HepG2 (cell line): Measurements from ENCODE around the gene NUP85. TPM values are rescaled to one million over a fixed set of nuclear protein-coding genes. Genes with fewer than 3 reads are reported as not detected.

Experiments
- ARNT ChIP-seq: fragments of 450-650 bp; IDR thresholded peaks from 2 replicates; pipeline ENCODE4 v1.6.1; 2017
- ESRRA ChIP-seq: sonication (generic); formaldehyde crosslinking; IDR thresholded peaks from 2 replicates; pipeline ENCODE4 v1.5.1; 2020; ENCODE audit warnings: mild to moderate bottlenecking, low read depth, missing genetic modification reagents
- HCFC1 ChIP-seq: fragments of 150-350 bp; IDR thresholded peaks from 2 replicates; pipeline ENCODE4 v1.6.1; 2014; ENCODE audit warnings: low read depth, low read length
- KDM5A ChIP-seq: fragments of 200-600 bp; sonication (generic); IDR thresholded peaks from 2 replicates; pipeline ENCODE4 v1.7.0; 2018; ENCODE audit warnings: antibody characterized with exemption, mild to moderate bottlenecking, low read length, borderline replicate concordance
- NFYB ChIP-seq: sonication (generic); formaldehyde crosslinking; IDR thresholded peaks from 2 replicates; pipeline ENCODE4 v1.4.0; 2020; ENCODE audit warnings: missing genetic modification reagents
- PLRG1 ChIP-seq: fragments of 450-650 bp; conservative IDR thresholded peaks from 2 replicates; pipeline ENCODE4 v1.6.1; 2016
- POLR2AphosphoS2 ChIP-seq: IDR thresholded peaks from 2 replicates; pipeline ENCODE4 v1.6.1; 2011; ENCODE audit warnings: low read depth, low read length, improper control_type of control experiment
- PRPF4 ChIP-seq: fragments of 200-400 bp; formaldehyde crosslinking; IDR thresholded peaks from 2 replicates; pipeline ENCODE4 v1.6.1; 2016; ENCODE audit warnings: low read length, low read depth; ENCODE audit not compliant: poor library complexity, severe bottlenecking
- RARA ChIP-seq: IDR thresholded peaks from 2 replicates; pipeline ENCODE4 v1.6.1; 2016; ENCODE audit warnings: missing genetic modification reagents, missing compliant biosample characterization
- ZBTB8A ChIP-seq: sonication (generic); formaldehyde crosslinking; IDR thresholded peaks from 2 replicates; pipeline ENCODE4 v1.4.0; 2020; ENCODE audit warnings: mild to moderate bottlenecking, low read depth, missing genetic modification reagents, borderline replicate concordance
- ZMYM4 ChIP-seq: sonication (generic); formaldehyde crosslinking; IDR thresholded peaks from 2 replicates; pipeline ENCODE4 v1.8.1; 2023; ENCODE audit warnings: mild to moderate bottlenecking, missing genetic modification reagents
- ZNF563 ChIP-seq: sonication (generic); formaldehyde crosslinking; IDR thresholded peaks from 2 replicates; pipeline ENCODE4 v1.8.0; 2022; ENCODE audit warnings: mild to moderate bottlenecking, moderate library complexity, missing genetic modification reagents
- ZNF75D ChIP-seq: sonication (generic); formaldehyde crosslinking; IDR thresholded peaks from 2 replicates; pipeline ENCODE4 v1.8.1; 2023; ENCODE audit warnings: missing genetic modification reagents, mild to moderate bottlenecking, borderline replicate concordance
- ZNF773 ChIP-seq: sonication (generic); formaldehyde crosslinking; IDR thresholded peaks from 2 replicates; pipeline ENCODE4 v1.4.0; 2020; ENCODE audit warnings: missing genetic modification reagents, borderline replicate concordance
- ZNF816 ChIP-seq: sonication (generic); formaldehyde crosslinking; IDR thresholded peaks from 2 replicates; pipeline ENCODE4 v1.8.0; 2022; ENCODE audit warnings: missing genetic modification reagents, mild to moderate bottlenecking, borderline replicate concordance
- ZNF891 ChIP-seq: sonication (generic); formaldehyde crosslinking; IDR thresholded peaks from 2 replicates; pipeline ENCODE4 v1.5.0; 2020; ENCODE audit warnings: mild to moderate bottlenecking, missing genetic modification reagents
- polyA plus RNA-seq, 8 experiments: library from polyadenylated mRNA; depleted of rRNA in 3 of 8; stranded (reverse) in 7 of 8; unstranded in 1 of 8; fragments of >200 nt; fragmentation: Illumina TruSeq in 4 of 8; extraction: Trizol in 4 of 8; gene quantifications; 2 replicates each; pipeline versions ENCODE4 v1.2.1 to v1.2.3, GENCODE V29; 2011 to 2016; ENCODE audit warnings: low read depth in 4 of 8, missing spikeins in 1 of 8, mixed read lengths in 1 of 8; ENCODE audit not compliant: insufficient read depth in 1 of 8
- total RNA-seq, 5 experiments: library from RNA; depleted of rRNA; stranded (reverse); fragments of >200 nt; fragmentation: Illumina TruSeq; extraction: Trizol; gene quantifications; 2 replicates each; pipeline ENCODE4 v1.2.3, GENCODE V29; 2016; ENCODE audit warnings: low read depth in 1 of 5
- TF ChIP-seq, protein P1 (sequence below): sonication (generic); formaldehyde crosslinking; IDR thresholded peaks from 2 replicates; pipeline ENCODE4 v1.4.0; 2020; ENCODE audit warnings: missing genetic modification reagents, borderline replicate concordance
- TF ChIP-seq, protein P2 (sequence below): IDR thresholded peaks from 2 replicates; pipeline ENCODE4 v1.4.0; 2020; ENCODE audit warnings: mild to moderate bottlenecking, missing genetic modification reagents
- TF ChIP-seq, protein P3 (sequence below): sonication (generic); formaldehyde crosslinking; IDR thresholded peaks from 2 replicates; pipeline ENCODE4 v1.4.0; 2020; ENCODE audit warnings: mild to moderate bottlenecking, missing genetic modification reagents
- TF ChIP-seq, protein P4 (sequence below): sonication (generic); formaldehyde crosslinking; IDR thresholded peaks from 2 replicates; pipeline ENCODE4 v1.5.1; 2020; ENCODE audit warnings: mild to moderate bottlenecking, missing genetic modification reagents, moderate library complexity

NUP85 gene
- total and polyA plus RNA-seq, 2 of the 13 experiments (the other 11 are each of a cell fraction or from before 2014, with no cell fraction given), result 89.1 to 124 TPM

DNA sequence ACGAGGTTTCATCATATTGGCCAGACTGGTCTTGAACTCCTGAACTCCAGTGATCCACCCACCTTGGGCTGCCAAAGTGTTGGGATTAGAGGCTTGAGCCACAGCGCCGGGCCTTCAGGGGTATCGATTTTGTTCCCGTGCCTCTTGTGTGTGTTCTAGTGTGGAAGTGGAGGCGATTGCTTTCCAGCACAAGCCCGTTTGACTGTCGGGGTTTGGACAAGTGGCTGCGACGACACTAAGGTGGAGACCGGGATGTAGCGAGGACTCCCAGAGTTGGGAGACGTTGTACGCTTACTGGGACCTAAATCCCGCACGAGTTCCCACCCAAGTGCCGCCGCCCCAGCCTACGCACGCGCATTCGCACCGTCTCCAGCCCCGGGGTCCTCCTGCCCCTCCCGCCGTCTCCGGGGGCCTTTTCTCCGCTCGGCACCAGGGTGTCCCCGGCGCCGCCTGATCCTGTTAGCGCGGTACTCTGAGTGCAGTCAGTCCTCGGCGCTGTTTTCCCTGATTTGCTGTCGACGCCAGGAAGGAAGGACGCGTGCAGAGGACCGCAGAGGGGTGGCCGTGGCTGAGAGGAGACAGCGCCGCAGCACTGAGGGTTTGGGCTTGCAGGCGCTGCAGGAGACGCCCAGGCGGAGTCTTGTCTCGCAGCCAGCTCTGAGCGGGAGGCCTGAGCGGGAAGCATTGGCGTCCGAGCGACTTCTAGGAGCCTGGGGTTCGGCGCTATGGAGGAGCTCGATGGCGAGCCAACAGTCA, at the start of gene NUP85 (continued):
- peak; percentile 39 for TF ChIP-seq RARA (CRISPR knock-in tag)
- TF ChIP-seq ZNF816 (CRISPR knock-in tag), result peak; percentile 99
- peak; percentile 20; the same call in 1 of the 2 replicates for TF ChIP-seq NFYB (CRISPR knock-in tag)
- peak; percentile 92 for TF ChIP-seq ZNF891
- TF ChIP-seq ZNF75D (CRISPR knock-in tag), result no peak
- TF ChIP-seq ZBTB8A (CRISPR knock-in tag), result no peak
- TF ChIP-seq PLRG1, result no peak
- peak; percentile 63; the same call in 1 of the 2 replicates for TF ChIP-seq ESRRA (CRISPR knock-in tag)
- TF ChIP-seq ZMYM4, result peak; percentile 61
- TF ChIP-seq ARNT, result no peak
- peak; percentile 81; the same call in 1 of the 2 replicates for TF ChIP-seq ZNF563 (CRISPR knock-in tag)
- TF ChIP-seq, protein P1, sequence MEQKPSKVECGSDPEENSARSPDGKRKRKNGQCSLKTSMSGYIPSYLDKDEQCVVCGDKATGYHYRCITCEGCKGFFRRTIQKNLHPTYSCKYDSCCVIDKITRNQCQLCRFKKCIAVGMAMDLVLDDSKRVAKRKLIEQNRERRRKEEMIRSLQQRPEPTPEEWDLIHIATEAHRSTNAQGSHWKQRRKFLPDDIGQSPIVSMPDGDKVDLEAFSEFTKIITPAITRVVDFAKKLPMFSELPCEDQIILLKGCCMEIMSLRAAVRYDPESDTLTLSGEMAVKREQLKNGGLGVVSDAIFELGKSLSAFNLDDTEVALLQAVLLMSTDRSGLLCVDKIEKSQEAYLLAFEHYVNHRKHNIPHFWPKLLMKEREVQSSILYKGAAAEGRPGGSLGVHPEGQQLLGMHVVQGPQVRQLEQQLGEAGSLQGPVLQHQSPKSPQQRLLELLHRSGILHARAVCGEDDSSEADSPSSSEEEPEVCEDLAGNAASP (CRISPR knock-in tag), result no peak
- TF ChIP-seq, protein P2, sequence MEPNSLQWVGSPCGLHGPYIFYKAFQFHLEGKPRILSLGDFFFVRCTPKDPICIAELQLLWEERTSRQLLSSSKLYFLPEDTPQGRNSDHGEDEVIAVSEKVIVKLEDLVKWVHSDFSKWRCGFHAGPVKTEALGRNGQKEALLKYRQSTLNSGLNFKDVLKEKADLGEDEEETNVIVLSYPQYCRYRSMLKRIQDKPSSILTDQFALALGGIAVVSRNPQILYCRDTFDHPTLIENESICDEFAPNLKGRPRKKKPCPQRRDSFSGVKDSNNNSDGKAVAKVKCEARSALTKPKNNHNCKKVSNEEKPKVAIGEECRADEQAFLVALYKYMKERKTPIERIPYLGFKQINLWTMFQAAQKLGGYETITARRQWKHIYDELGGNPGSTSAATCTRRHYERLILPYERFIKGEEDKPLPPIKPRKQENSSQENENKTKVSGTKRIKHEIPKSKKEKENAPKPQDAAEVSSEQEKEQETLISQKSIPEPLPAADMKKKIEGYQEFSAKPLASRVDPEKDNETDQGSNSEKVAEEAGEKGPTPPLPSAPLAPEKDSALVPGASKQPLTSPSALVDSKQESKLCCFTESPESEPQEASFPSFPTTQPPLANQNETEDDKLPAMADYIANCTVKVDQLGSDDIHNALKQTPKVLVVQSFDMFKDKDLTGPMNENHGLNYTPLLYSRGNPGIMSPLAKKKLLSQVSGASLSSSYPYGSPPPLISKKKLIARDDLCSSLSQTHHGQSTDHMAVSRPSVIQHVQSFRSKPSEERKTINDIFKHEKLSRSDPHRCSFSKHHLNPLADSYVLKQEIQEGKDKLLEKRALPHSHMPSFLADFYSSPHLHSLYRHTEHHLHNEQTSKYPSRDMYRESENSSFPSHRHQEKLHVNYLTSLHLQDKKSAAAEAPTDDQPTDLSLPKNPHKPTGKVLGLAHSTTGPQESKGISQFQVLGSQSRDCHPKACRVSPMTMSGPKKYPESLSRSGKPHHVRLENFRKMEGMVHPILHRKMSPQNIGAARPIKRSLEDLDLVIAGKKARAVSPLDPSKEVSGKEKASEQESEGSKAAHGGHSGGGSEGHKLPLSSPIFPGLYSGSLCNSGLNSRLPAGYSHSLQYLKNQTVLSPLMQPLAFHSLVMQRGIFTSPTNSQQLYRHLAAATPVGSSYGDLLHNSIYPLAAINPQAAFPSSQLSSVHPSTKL (CRISPR knock-in tag), result peak; percentile 54; the same call in 1 of the 2 replicates
- TF ChIP-seq, protein P3, sequence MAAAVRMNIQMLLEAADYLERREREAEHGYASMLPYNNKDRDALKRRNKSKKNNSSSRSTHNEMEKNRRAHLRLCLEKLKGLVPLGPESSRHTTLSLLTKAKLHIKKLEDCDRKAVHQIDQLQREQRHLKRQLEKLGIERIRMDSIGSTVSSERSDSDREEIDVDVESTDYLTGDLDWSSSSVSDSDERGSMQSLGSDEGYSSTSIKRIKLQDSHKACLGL (CRISPR knock-in tag), result peak; percentile 89
- peak; percentile 65; the same call in 1 of the 2 replicates for TF ChIP-seq ZNF773 (CRISPR knock-in tag)
- no peak for TF ChIP-seq PRPF4
- TF ChIP-seq, protein P4, sequence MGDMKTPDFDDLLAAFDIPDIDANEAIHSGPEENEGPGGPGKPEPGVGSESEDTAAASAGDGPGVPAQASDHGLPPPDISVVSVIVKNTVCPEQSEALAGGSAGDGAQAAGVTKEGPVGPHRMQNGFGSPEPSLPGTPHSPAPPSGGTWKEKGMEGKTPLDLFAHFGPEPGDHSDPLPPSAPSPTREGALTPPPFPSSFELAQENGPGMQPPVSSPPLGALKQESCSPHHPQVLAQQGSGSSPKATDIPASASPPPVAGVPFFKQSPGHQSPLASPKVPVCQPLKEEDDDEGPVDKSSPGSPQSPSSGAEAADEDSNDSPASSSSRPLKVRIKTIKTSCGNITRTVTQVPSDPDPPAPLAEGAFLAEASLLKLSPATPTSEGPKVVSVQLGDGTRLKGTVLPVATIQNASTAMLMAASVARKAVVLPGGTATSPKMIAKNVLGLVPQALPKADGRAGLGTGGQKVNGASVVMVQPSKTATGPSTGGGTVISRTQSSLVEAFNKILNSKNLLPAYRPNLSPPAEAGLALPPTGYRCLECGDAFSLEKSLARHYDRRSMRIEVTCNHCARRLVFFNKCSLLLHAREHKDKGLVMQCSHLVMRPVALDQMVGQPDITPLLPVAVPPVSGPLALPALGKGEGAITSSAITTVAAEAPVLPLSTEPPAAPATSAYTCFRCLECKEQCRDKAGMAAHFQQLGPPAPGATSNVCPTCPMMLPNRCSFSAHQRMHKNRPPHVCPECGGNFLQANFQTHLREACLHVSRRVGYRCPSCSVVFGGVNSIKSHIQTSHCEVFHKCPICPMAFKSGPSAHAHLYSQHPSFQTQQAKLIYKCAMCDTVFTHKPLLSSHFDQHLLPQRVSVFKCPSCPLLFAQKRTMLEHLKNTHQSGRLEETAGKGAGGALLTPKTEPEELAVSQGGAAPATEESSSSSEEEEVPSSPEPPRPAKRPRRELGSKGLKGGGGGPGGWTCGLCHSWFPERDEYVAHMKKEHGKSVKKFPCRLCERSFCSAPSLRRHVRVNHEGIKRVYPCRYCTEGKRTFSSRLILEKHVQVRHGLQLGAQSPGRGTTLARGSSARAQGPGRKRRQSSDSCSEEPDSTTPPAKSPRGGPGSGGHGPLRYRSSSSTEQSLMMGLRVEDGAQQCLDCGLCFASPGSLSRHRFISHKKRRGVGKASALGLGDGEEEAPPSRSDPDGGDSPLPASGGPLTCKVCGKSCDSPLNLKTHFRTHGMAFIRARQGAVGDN (CRISPR knock-in tag), result peak; percentile 97
- TF ChIP-seq KDM5A, result peak; percentile 95; the same call in 1 of the 2 replicates
- no peak for TF ChIP-seq POLR2AphosphoS2
- peak; percentile 67 for TF ChIP-seq HCFC1
